A549 (cell line): ENCODE results near the gene ADCY7.

ENCODE experiments used
- BCL3 ChIP-seq: fragments of >200 bp; sonication (Bioruptor Twin); formaldehyde crosslinking; IDR thresholded peaks from 3 replicates; pipeline ENCODE4 v1.6.1; 2016
- CEBPB ChIP-seq, 2 experiments: fragments of >200 bp in 1 of 2; sonication (Bioruptor Twin) in 1 of 2; formaldehyde crosslinking in 1 of 2; IDR thresholded peaks; 2 replicates each; pipeline ENCODE4 v1.6.1; 2012 to 2016
- CHD4 ChIP-seq: fragments of 200-600 bp; sonication (generic); IDR thresholded peaks from 2 replicates; pipeline ENCODE4 v1.6.1; 2016; ENCODE audit warnings: antibody characterized with exemption, mild to moderate bottlenecking, borderline replicate concordance
- CTCF ChIP-seq: fragments of >200 bp; sonication (Bioruptor Twin); formaldehyde crosslinking; IDR thresholded peaks from 3 replicates; pipeline ENCODE4 v1.5.1; 2016
- MAFK ChIP-seq: fragments of 450-650 bp; IDR thresholded peaks from 2 replicates; pipeline ENCODE4 v1.6.1; 2014; ENCODE audit not compliant: partially characterized antibody
- POLR2A ChIP-seq: IDR thresholded peaks from 2 replicates; pipeline ENCODE4 v1.6.1; 2012; ENCODE audit warnings: mild to moderate bottlenecking, low read length
- RAD21 ChIP-seq, 2 experiments: fragments of >200 bp in 1 of 2; sonication (Bioruptor Twin) in 1 of 2; formaldehyde crosslinking in 1 of 2; IDR thresholded peaks in 1 of 2; conservative IDR thresholded peaks in 1 of 2; 2 replicates in 1 of 2; 3 replicates in 1 of 2; pipeline ENCODE4 v1.6.1; 2012 to 2018; ENCODE audit warnings: inconsistent platforms in 1 of 2

GRCh38 chr16:50259334-50260205, 6.8 kb upstream of the ADCY7 start:
- TF ChIP-seq CTCF = no peak
- no peak for TF ChIP-seq RAD21 (conservative IDR thresholded peaks at IDR 0.05 in 1 of 2, IDR thresholded peaks at IDR 0.05 in 1 of 2)
- no peak for TF ChIP-seq POLR2A
- TF ChIP-seq CHD4 = no peak
- TF ChIP-seq MAFK = no peak
- TF ChIP-seq BCL3 = no peak
- TF ChIP-seq CEBPB (IDR thresholded peaks at IDR 0.05) = no peak
